HepG2 (cell line): ENCODE results near the gene PTGIS. TPM values are rescaled to one million over a fixed set of nuclear protein-coding genes. Genes with fewer than 3 reads are reported as not detected.

Experiments
- ATAC-seq: fragments of 200-7000 bp; cut with Tn5 transposase; 3 replicates; pipeline ENCODE4 v1.9.1; 2020; ENCODE audit warnings: mild to moderate bottlenecking, moderate library complexity
- BruUV-seq: library from RNA; stranded (reverse); fragments of 400-500 nt; replicated peaks from 2 replicates; lab custom pipeline; 2021; lab: Mats Ljungman, UMichigan
- CTCF ChIA-PET: fragments of 300-600 bp; formaldehyde crosslinking; extraction: SDS; loops from one replicate; lab custom pipeline; 2021; ENCODE audit warnings: low total read pairs, inconsistent platforms, low intra/inter-chr PET ratio; lab: Yijun Ruan, JAX
- POLR2A ChIA-PET: fragments of 350-600 bp; sonication (Branson Sonifier 250); formaldehyde crosslinking; loops from one replicate; lab custom pipeline; 2020; ENCODE audit warnings: antibody characterized with exemption, inconsistent platforms; lab: Yijun Ruan, JAX
- DNase-seq: peaks from one replicate; pipeline ENCODE4 v3.0.0-alpha.2; 2015; ENCODE audit warnings: low spot score
- FAIRE-seq: peaks from 3 replicates; lab custom pipeline; 2011; peaks lifted over from hg19 to GRCh38; lab: Jason Lieb, UNC
- H2AFZ ChIP-seq: one replicate; pipeline ENCODE4 v1.6.1; 2011; ENCODE audit warnings: low read length, inconsistent platforms
- H3K27ac ChIP-seq: fragments of 300-600 bp; 3 replicates; pipeline ENCODE4 v1.8.0; 2011; ENCODE audit warnings: mixed run types, mild to moderate bottlenecking, mixed read lengths, low read length, inconsistent platforms; ENCODE audit not compliant: insufficient read depth; ENCODE audit errors: extremely low read length
- H3K27me3 ChIP-seq, 2 experiments: fragments of 200-600 bp in 1 of 2; 2 replicates in 1 of 2; 3 replicates in 1 of 2; pipeline versions ENCODE4 v1.6.0 to v1.8.0; 2011; ENCODE audit warnings: low read length in 2 of 2, mild to moderate bottlenecking in 2 of 2, moderate library complexity in 2 of 2, inconsistent platforms in 1 of 2; ENCODE audit not compliant: insufficient read depth in 2 of 2, control insufficient read depth in 1 of 2
- H3K36me3 ChIP-seq, 2 experiments: fragments of 200-600 bp in 1 of 2; replicated peaks in 1 of 2; 2 replicates in 1 of 2; 3 replicates in 1 of 2; pipeline versions ENCODE4 v1.5.1 to v1.8.0; 2011; ENCODE audit warnings: low read length in 2 of 2, inconsistent platforms in 1 of 2; ENCODE audit not compliant: insufficient read depth in 2 of 2, control insufficient read depth in 1 of 2
- H3K4me1 ChIP-seq: 2 replicates; pipeline ENCODE4 v1.5.1; 2012; ENCODE audit warnings: low read length, inconsistent platforms; ENCODE audit not compliant: insufficient read depth
- H3K4me2 ChIP-seq: 2 replicates; pipeline ENCODE4 v1.6.0; 2011; ENCODE audit warnings: low read depth, low read length, inconsistent platforms
- H3K4me3 ChIP-seq, 3 experiments: fragments of 200-600 bp in 1 of 3; sonication (generic), shearing (Covaris generic) in 1 of 3; replicated peaks in 1 of 3; 2 replicates each; pipeline ENCODE4 v1.5.1; 2011 to 2016; ENCODE audit warnings: low read length in 3 of 3, inconsistent platforms in 2 of 3, low read depth in 2 of 3, mild to moderate bottlenecking in 2 of 3, control low read depth in 1 of 3, mixed read lengths in 1 of 3; ENCODE audit not compliant: insufficient read depth in 1 of 3
- H3K79me2 ChIP-seq: one replicate; pipeline ENCODE4 v1.6.1; 2011; ENCODE audit warnings: low read length, inconsistent platforms; ENCODE audit not compliant: insufficient read depth
- H3K9ac ChIP-seq: 2 replicates; pipeline ENCODE4 v1.6.0; 2011; ENCODE audit warnings: mild to moderate bottlenecking, low read depth, low read length, inconsistent platforms; ENCODE audit not compliant: insufficient read depth
- H3K9me3 ChIP-seq: 2 replicates; pipeline ENCODE4 v1.5.1; 2012; ENCODE audit warnings: mild to moderate bottlenecking, low read length
- H4K20me1 ChIP-seq: 2 replicates; pipeline ENCODE4 v1.6.0; 2011; ENCODE audit warnings: inconsistent platforms, mild to moderate bottlenecking, low read length, moderate library complexity; ENCODE audit not compliant: insufficient read depth
- ATF7 ChIP-seq, 2 experiments: fragments of 450-650 bp in 1 of 2; sonication (generic) in 1 of 2; formaldehyde crosslinking in 1 of 2; IDR thresholded peaks; 2 replicates each; pipeline versions ENCODE4 v1.4.0 to v1.6.1; 2016 to 2020; ENCODE audit warnings: antibody characterized with exemption in 1 of 2, mild to moderate bottlenecking in 1 of 2, missing genetic modification reagents in 1 of 2
- HNRNPH1 ChIP-seq: fragments of 200-400 bp; formaldehyde crosslinking; optimal IDR thresholded peaks from 2 replicates; pipeline ENCODE3; 2017; ENCODE audit warnings: mild to moderate bottlenecking, low read depth, low read length
- KMT2B ChIP-seq: IDR thresholded peaks from 2 replicates; pipeline ENCODE4 v1.6.1; 2016; ENCODE audit warnings: missing genetic modification reagents, missing compliant biosample characterization
- NBN ChIP-seq: fragments of 450-650 bp; conservative IDR thresholded peaks from 2 replicates; pipeline ENCODE4 v1.6.1; 2017
- PLRG1 ChIP-seq: fragments of 450-650 bp; conservative IDR thresholded peaks from 2 replicates; pipeline ENCODE4 v1.6.1; 2016
- WGBS: methylation state at CpG from one replicate; pipeline ENCODE4 v1.1.6; 2017; ENCODE audit warnings: low lambda C conversion rate; 5-methylcytosine and 5-hydroxymethylcytosine counted together
- in situ Hi-C: cut with HindIII; loops from 2 replicates; pipeline ENCODE4 v1.10.0; 2017; ENCODE audit warnings: low pct_unique_long_range_greater_than_20kb; ENCODE audit not compliant: extremely low pct_ligation_motif_present
- intact Hi-C: fragments of 100-400 bp; cut with micrococcal nuclease; formaldehyde crosslinking; loops from one replicate; pipeline ENCODE4 v1.10.0; 2022; ENCODE audit not compliant: unreplicated experiment
- polyA plus RNA-seq, 8 experiments: library from polyadenylated mRNA; depleted of rRNA in 3 of 8; stranded (reverse) in 7 of 8; unstranded in 1 of 8; fragments of >200 nt; fragmentation: Illumina TruSeq in 4 of 8; extraction: Trizol in 4 of 8; gene quantifications; 2 replicates each; pipeline versions ENCODE4 v1.2.1 to v1.2.3, GENCODE V29; 2011 to 2016; ENCODE audit warnings: low read depth in 4 of 8, missing spikeins in 1 of 8, mixed read lengths in 1 of 8; ENCODE audit not compliant: insufficient read depth in 1 of 8
- total RNA-seq, 5 experiments: library from RNA; depleted of rRNA; stranded (reverse); fragments of >200 nt; fragmentation: Illumina TruSeq; extraction: Trizol; gene quantifications; 2 replicates each; pipeline ENCODE4 v1.2.3, GENCODE V29; 2016; ENCODE audit warnings: low read depth in 1 of 5
- TF ChIP-seq, protein P1 (sequence below): fragments of 450-650 bp; IDR thresholded peaks from 2 replicates; pipeline ENCODE4 v1.6.1; 2017
- TF ChIP-seq, protein P2 (sequence below): sonication (generic); formaldehyde crosslinking; IDR thresholded peaks from 2 replicates; pipeline ENCODE4 v1.8.0; 2023; ENCODE audit warnings: mild to moderate bottlenecking, missing genetic modification reagents
- TF ChIP-seq, protein P3 (sequence below): sonication (generic); formaldehyde crosslinking; IDR thresholded peaks from 2 replicates; pipeline ENCODE4 v1.4.0; 2020; ENCODE audit warnings: missing genetic modification reagents, mild to moderate bottlenecking, borderline replicate concordance

PTGIS gene
- total and polyA plus RNA-seq, 2 of the 13 experiments (the other 11 are each of a cell fraction or from before 2014, with no cell fraction given) = not detected

DNA sequence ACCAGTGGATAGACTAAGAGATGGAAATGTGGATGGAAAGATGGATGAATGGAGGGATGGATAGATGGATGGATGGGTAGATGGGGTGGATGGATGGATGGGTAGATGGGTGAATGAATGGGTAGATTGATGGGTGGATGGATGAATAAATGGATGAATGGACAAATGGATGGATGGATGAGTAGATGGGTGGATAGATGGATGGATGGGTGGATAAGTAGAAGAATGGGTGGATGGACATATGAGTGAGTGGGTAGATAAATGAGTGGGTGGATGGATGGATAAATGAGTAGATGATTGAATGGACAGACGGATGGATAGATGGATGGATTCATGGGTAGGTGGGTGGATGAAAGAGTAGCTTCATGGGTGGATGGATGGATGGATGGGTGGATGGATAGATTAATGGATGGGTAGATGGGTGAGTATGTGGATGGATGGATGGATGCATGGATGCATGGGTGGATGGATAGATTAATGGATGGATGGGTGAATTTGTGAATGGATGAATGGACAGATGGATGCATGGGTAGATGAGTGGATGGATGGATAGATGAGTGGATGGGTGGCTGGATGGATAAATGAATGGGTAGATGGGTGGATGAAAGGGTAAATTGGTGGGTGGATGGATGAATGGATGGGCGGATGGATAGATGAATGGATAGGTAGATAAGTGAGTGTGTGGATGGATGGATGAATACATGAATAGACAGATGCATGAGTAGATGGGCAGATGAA is 56.0 kb downstream of the PTGIS start (continued):
- TF ChIP-seq KMT2B (CRISPR knock-in tag) (no peak), ATF7 (IDR thresholded peaks at IDR 0.05) (peak; percentile 7; the same call in 1 of the 2 replicates), ATF7 (CRISPR knock-in tag; IDR thresholded peaks at IDR 0.05) (no peak), PLRG1 (peak; percentile 83), NBN (peak; percentile 91; the same call in 1 of the 2 replicates), HNRNPH1 (no peak)
- TF ChIP-seq, protein P1, sequence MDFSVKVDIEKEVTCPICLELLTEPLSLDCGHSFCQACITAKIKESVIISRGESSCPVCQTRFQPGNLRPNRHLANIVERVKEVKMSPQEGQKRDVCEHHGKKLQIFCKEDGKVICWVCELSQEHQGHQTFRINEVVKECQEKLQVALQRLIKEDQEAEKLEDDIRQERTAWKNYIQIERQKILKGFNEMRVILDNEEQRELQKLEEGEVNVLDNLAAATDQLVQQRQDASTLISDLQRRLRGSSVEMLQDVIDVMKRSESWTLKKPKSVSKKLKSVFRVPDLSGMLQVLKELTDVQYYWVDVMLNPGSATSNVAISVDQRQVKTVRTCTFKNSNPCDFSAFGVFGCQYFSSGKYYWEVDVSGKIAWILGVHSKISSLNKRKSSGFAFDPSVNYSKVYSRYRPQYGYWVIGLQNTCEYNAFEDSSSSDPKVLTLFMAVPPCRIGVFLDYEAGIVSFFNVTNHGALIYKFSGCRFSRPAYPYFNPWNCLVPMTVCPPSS = peak; percentile 59; the same call in 1 of the 2 replicates

DNA sequence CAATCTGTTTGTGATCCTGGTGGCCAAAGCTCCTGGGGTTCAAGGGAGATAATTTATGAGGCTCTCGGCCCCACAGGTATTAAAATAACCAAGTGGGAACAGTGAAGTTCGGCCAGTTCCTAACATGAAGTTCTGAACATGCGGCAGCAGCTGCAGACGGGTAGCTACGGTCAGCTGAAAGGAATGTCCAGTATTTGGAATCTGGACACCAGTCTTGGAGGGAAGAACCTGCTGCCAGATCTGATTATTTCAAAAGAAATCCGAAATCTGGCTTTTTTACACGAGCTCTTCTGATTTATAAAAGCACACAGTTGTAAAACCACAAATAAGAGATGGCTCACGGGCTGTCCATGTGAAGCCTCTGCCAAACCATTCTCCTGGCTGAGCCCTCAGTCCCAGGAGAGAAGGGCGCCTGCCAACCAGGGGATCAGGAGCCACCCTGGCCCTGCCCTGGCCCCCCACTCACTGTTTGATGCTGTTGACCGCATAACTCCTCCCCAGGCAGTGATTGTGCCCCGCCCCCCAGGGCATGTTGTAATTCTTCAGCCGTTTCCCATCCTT is 57.3 kb downstream of the PTGIS start:
- CTCF ChIA-PET = interaction anchor here (6.6 kb wide), 1 partner anchor 176 kb away, joined by 134 read pairs; no protein-coding TSS in a partner anchor
- Histone ChIP-seq H3K4me3 (no peak overlapping the region), H4K20me1 (no peaks in the 10 kb centered on the region), H3K9me3 (no peaks in the 10 kb centered on the region)
- DNase-seq = no peak
- TF ChIP-seq, protein P2, sequence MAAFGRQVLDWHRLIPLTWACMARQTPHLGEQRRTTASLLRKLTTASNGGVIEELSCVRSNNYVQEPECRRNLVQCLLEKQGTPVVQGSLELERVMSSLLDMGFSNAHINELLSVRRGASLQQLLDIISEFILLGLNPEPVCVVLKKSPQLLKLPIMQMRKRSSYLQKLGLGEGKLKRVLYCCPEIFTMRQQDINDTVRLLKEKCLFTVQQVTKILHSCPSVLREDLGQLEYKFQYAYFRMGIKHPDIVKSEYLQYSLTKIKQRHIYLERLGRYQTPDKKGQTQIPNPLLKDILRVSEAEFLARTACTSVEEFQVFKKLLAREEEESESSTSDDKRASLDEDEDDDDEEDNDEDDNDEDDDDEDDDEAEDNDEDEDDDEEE = no peak
- TF ChIP-seq, protein P3, sequence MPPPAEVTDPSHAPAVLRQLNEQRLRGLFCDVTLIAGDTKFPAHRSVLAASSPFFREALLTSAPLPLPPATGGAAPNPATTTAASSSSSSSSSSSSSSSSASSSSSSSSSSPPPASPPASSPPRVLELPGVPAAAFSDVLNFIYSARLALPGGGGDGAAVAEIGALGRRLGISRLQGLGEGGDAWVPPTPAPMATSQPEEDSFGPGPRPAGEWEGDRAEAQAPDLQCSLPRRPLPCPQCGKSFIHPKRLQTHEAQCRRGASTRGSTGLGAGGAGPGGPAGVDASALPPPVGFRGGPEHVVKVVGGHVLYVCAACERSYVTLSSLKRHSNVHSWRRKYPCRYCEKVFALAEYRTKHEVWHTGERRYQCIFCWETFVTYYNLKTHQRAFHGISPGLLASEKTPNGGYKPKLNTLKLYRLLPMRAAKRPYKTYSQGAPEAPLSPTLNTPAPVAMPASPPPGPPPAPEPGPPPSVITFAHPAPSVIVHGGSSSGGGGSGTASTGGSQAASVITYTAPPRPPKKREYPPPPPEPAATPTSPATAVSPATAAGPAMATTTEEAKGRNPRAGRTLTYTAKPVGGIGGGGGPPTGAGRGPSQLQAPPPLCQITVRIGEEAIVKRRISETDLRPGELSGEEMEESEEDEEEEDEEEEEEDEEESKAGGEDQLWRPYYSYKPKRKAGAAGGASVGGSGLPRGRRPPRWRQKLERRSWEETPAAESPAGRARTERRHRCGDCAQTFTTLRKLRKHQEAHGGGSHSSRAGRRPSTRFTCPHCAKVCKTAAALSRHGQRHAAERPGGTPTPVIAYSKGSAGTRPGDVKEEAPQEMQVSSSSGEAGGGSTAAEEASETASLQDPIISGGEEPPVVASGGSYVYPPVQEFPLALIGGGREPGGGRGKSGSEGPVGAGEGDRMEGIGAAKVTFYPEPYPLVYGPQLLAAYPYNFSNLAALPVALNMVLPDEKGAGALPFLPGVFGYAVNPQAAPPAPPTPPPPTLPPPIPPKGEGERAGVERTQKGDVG (CRISPR knock-in tag) = no peak
- TF ChIP-seq, all 625 proteins: peak for 0
- no TSS peak for BruUV-seq
- H3K27me3 ChIP-seq = peaks cover 1 to 44% of the 10 kb centered on the region in 2 experiments; a peak in 3 of 5 replicates
- POLR2A ChIA-PET = no interaction called here
- in situ Hi-C loops = no loop called here
- H3K4me2 ChIP-seq = no peak overlapping the region
- FAIRE-seq (no peak), ATAC-seq (no peak)
- no peak overlapping the region for H3K9ac ChIP-seq
- intact Hi-C loops = no loop called here
- no peak overlapping the region for H3K27ac ChIP-seq
- no peak overlapping the region for H2AFZ ChIP-seq
- H3K4me1 ChIP-seq = no peaks in the 10 kb centered on the region
- H3K79me2 ChIP-seq = no peaks in the 10 kb centered on the region
- WGBS = 9% methylated on average over 12 of the region's 12 CpGs
- no peaks in the 10 kb centered on the region for H3K36me3 ChIP-seq
